HG02571 (cell line): ENCODE data around the gene MARS1.

Experiments
- ATAC-seq: cut with Tn5 transposase; IDR thresholded peaks from one replicate; pipeline ENCODE4 v1.9.1; 2021; ENCODE audit warnings: mild to moderate bottlenecking, moderate library complexity; ENCODE audit not compliant: unreplicated experiment

MARS1 gene

GRCh38 chr12:57470970-57471656, 16.8 kb upstream of the MARS1 start:
- ATAC-seq, result no peak

DNA sequence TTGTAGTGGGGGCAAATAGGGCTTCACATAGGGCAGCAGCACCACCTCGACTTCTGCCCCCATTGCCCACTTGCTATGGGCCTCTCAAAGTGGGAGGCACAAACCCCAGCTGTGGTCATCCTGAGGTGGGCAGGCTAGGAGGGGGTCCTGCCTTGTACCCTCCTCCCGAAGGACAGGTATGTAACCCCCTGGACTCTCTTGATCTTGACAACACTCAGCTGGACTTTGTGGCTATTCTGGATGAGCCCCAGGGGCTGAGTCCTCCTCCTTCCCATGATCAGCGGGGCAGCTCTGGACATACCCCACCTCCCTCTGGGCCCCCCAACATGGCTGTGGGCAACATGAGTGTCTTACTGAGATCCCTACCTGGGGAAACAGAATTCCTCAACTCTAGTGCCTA, 16.2 kb upstream of the MARS1 start:
- ATAC-seq, result no peak

DNA sequence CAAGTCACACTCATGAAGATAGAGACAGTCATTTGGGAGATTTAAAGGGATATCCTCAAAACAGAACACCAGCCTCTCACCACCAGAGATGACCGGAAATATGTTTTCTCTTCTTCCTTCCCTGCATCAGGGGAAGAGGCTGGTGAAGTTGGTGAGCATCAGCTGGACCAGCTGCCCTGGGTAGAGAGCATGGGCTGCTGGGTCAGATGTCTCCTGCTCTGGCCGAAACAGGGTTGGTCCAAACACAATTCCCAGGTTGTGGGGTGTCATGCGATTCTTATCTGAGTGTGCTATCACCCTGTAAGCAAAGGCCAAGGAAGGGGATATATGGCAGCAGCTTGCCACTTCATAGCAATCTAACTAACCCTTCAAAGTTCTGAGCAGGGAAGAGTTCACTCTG, 15.5 kb upstream of the MARS1 start:
- no peak for ATAC-seq

GRCh38 chr12:57473392-57473791, 14.5 kb upstream of the MARS1 start:
- no peak for ATAC-seq

DNA sequence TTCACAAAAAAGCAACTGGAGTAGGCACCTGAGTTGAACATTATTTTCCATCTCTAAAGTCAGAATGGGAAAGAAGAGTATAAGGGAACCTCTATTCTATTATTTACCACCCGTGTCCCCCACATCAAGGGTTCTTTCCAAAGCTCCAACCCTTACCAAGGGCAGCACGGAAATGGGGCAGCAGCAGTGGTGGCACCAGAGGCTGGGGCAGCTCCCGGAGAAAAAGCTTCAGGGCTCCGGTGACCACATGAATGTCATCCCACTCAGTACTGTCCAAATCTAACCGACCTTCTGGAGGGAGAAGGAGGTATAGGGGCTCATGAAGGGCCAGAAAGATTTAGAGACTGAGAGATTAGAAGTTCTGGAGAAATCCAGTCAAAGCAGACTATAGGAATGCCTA, 14.0 kb upstream of the MARS1 start:
- ATAC-seq, result no peak

- no peak for ATAC-seq
Measured at GRCh38 chr12:57474430-57474829, 13.4 kb upstream of the MARS1 start.

GRCh38 chr12:57474862-57475261, 13.0 kb upstream of the MARS1 start:
- no peak for ATAC-seq

DNA sequence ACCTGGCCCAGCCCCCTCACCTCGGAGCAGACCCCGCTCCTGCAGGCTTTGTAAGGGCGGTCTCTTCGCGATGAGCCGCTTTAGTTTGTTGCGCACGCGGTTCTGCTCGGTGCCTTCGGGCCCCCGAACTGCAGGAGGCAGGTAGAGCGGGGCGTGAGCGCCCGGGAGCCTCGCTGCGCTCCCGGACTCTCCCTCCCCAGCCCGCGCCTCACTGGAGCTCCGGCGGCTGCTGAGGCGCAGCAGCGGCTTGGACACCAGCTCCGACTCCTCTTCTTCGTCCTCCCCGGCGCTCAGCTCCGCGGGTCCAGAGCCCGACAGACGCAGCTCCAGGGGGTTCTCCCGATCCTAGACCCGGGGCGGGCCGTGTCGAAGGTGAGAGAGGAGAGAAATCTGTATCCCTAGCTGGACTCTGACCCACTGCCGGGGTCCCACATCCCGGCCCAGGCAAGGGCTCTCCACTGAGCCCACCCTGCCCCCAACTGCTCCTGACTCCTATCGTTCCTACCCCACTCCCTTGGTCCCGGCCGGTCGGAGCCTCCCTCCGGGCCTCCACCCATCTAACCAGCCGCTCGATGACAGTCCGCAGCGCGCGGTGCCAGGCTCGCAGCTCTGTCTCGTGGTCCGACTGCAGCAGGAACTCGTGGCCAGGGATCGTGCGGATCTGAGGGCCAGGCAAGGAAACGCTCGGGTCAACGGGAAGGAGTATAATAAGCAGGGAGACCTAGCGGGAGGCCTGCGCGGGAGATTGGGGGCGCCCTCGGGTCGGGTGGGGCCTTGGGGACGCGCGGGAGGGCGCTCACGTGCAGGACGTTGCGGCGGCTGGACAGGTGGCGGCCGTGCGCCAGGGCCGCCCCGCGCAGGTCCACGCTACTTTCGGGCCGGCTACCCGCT, 12.4 kb upstream of the MARS1 start:
- no peak for ATAC-seq

DNA sequence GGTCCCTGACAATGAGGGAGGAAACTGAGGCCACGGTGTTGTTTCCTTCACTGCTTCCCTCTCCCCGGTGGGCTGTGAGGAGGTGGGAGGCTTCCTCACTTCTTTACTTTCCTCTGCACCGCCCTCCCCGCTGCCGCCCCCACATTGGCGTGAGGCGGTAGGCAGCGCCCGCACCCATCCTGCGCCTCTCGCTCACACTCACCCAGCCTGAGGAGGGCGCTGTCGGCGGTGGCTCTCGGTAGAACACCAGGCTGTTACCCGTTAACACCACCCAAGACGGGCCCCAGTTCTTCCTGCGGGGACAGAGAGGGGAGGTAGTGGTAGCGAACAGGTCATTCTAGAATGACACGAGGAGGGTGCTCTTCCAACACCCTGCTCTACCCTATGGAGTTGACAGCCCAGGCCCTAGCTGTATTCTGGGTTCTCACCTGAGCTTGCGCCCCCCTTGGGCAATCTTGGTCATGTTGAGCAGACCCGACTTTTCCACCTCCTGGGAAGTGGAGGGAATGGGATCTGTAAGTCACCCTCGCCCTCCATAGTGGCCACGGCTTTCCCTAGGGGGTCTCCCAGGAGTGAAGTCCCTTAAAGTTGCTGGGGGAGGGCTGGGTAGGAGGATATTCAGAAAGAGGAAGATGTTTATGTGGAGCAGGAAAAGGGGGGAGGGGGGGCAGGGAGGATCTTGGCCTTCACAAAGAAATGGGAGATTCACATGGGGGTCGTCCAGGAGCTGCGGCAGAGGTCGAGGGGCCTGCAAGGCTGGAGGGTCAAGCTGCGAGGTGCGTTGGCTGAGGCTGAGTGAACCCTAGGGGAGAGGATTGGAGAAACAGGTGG, 11.5 kb upstream of the MARS1 start:
- peak; percentile 42 for ATAC-seq

- ATAC-seq, result no peak
Measured at GRCh38 chr12:57476993-57477709, 10.7 kb upstream of the MARS1 start.

- ATAC-seq, result no peak
Measured at GRCh38 chr12:57477710-57478681, 9.9 kb upstream of the MARS1 start.

- no peak for ATAC-seq
Measured at GRCh38 chr12:57479043-57479375, 8.9 kb upstream of the MARS1 start.

DNA sequence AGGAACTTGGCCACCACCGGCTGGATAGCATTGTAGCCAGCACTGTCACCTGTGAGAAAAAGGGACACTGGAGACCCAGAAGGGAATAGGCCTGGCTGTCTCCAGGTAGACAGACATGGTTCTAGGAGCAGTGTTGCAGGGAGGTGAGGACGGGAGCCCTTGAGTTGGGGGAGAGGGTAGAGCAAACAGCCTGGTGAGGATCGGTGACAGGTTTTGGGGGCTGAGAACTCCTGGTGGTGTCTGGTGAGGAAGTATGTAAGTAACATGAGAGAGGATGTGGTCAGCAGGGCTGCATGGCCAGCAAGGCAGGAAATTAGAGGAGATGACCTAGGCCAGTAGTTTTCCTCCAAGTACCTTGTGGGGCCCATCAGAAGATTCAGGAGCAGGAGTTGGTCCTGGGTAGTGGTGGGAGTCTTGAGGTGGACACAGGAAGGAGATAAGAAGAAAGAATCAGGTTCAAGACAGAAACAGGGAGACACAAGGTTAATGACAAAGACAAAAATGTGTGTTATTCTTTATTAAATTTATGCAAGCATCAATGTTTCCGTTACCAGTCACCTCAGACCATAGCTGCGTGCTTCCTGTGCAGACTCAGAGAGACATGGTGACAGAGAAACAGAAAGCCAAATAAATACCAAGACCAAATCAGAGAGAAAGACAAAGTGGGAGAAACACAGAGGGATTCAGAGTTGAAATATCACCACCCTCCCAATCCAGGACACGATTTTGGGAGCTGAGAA, 8.3 kb upstream of the MARS1 start, which contains the start of gene ARHGAP9:
Gene ARHGAP9 (minus strand): TSS at position 491 of the 740 bp plus-strand sequence. CDS start 460 bp downstream, at position 31.
- no peak for ATAC-seq

GRCh38 chr12:57481671-57482070, 6.2 kb upstream of the MARS1 start:
- no peak for ATAC-seq

- ATAC-seq, result no peak
Measured at GRCh38 chr12:57483466-57483865, 4.4 kb upstream of the MARS1 start.

- ATAC-seq, result no peak
Measured at GRCh38 chr12:57485695-57486094, 2.2 kb upstream of the MARS1 start.

- ATAC-seq, result no peak
Measured at GRCh38 chr12:57487055-57487596, 742 bp upstream of the MARS1 start.

DNA sequence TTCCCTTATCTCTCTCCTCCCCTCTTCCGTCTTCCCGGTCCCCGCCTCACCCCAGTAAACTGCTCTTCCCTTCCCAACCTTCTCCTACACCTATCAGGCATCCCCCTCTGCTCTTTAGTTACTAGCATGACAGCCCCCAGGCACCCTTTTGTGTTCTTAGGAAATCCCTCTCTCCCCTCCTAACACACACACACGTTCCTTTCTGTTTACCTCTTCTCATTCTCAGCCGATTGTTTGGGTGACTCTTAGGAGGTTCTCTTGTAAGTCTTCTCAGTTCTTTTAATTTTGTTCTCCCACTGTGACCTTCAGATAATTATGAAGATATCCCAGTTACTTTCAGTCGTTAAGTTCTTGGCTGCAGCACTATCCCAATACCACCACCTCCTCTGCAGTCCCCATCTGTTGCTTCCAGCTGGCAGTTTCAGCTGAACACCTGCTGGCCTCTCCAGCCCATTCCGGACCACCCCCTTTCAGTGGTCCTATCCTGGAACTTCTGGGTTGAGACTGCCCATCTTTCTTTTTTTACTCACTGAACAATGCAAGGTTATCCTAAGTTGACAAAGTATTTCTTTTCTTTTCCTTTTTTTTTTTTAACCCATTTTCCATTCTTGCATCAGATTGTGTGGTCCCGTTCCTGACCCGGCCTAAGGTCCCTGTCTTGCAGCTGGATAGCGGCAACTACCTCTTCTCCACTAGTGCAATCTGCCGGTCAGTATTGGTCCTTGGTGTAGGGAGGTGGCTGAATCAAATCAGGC, 711 bp downstream of the MARS1 start:
- no peak for ATAC-seq
